Nephron progenitor cell (in vitro differentiated cells): Measurements from ENCODE around the gene CA10.

Experiments used
- DNase-seq: peaks from one replicate; pipeline ENCODE4 v3.0.0; 2021
- H3K27ac Mint-ChIP-seq: 2 replicates; pipeline ENCODE4 v1.8.0; 2021; ENCODE audit warnings: mild to moderate bottlenecking, moderate library complexity, mixed read lengths
- H3K27me3 Mint-ChIP-seq: 2 replicates; pipeline ENCODE4 v1.8.0; 2021; ENCODE audit warnings: mild to moderate bottlenecking, low read depth, mixed read lengths; ENCODE audit not compliant: poor library complexity
- H3K36me3 Mint-ChIP-seq: 2 replicates; pipeline ENCODE4 v1.8.0; 2021; ENCODE audit warnings: low read depth, mixed read lengths
- H3K4me1 Mint-ChIP-seq: 2 replicates; pipeline ENCODE4 v1.8.0; 2021; ENCODE audit warnings: mixed read lengths
- H3K4me3 Mint-ChIP-seq: 2 replicates; pipeline ENCODE4 v1.8.0; 2021; ENCODE audit warnings: mild to moderate bottlenecking, moderate library complexity, mixed read lengths
- H3K9me3 Mint-ChIP-seq: 2 replicates; pipeline ENCODE4 v1.8.0; 2021; ENCODE audit warnings: mild to moderate bottlenecking, moderate library complexity, mixed read lengths
- CTCF ChIP-seq: fragments of 200-600 bp; sonication (generic); IDR thresholded peaks from 2 replicates; pipeline ENCODE4 v1.5.0; 2021; ENCODE audit warnings: antibody characterized with exemption

CA10 gene

GRCh38 chr17:51702963-51703360 is 455.6 kb downstream of the CA10 start:
- Mint-ChIP-seq H3K4me3 (no peak overlapping the region), H3K4me1 (no peaks in the 10 kb centered on the region), H3K27ac (no peak overlapping the region), H3K9me3 (no peaks in the 10 kb centered on the region), H3K27me3 (peaks cover 9% of the 10 kb centered on the region), H3K36me3 (no peaks in the 10 kb centered on the region)
- TF ChIP-seq CTCF, result no peak
- DNase-seq, result no peak

GRCh38 chr17:51701501-51701900 is 457.0 kb downstream of the CA10 start:
- H3K4me3 Mint-ChIP-seq, result no peak overlapping the region
- DNase-seq, result no peak
- H3K27me3 Mint-ChIP-seq, result peaks cover 12% of the 10 kb centered on the region
- TF ChIP-seq CTCF, result no peak
- no peak overlapping the region for H3K27ac Mint-ChIP-seq
- no peaks in the 10 kb centered on the region for H3K36me3 Mint-ChIP-seq
- H3K9me3 Mint-ChIP-seq, result no peaks in the 10 kb centered on the region
- H3K4me1 Mint-ChIP-seq, result no peaks in the 10 kb centered on the region

GRCh38 chr17:51700011-51700760 is 458.3 kb downstream of the CA10 start:
- peaks cover 5% of the 10 kb centered on the region for H3K9me3 Mint-ChIP-seq

GRCh38 chr17:51699303-51699702 is 459.2 kb downstream of the CA10 start:
- DNase-seq, result no peak
- no peak for TF ChIP-seq CTCF
- Mint-ChIP-seq H3K4me1 (no peaks in the 10 kb centered on the region), H3K27ac (no peak overlapping the region), H3K4me3 (no peak overlapping the region), H3K9me3 (peaks cover 14% of the 10 kb centered on the region), H3K27me3 (peaks cover 13% of the 10 kb centered on the region), H3K36me3 (no peaks in the 10 kb centered on the region)

More at GRCh38 chr17:51700011-51700760, 458.3 kb downstream of the CA10 start:
- TF ChIP-seq CTCF, result no peak
- Mint-ChIP-seq H3K4me3 (no peak overlapping the region), H3K27me3 (peaks cover 13% of the 10 kb centered on the region), H3K36me3 (no peaks in the 10 kb centered on the region), H3K4me1 (no peaks in the 10 kb centered on the region), H3K27ac (no peak overlapping the region)
- no peak for DNase-seq

- Mint-ChIP-seq H3K27me3 (peaks cover 17% of the 10 kb centered on the region), H3K27ac (no peak overlapping the region), H3K4me3 (no peak overlapping the region), H3K4me1 (no peaks in the 10 kb centered on the region), H3K9me3 (peaks cover 30% of the 10 kb centered on the region), H3K36me3 (no peaks in the 10 kb centered on the region)
- TF ChIP-seq CTCF, result no peak
- DNase-seq, result peak; percentile 18
Measured at GRCh38 chr17:51692917-51693316, 465.6 kb downstream of the CA10 start.

- H3K4me1 Mint-ChIP-seq, result peaks cover 5% of the 10 kb centered on the region
- peaks cover 25% of the 10 kb centered on the region for H3K27me3 Mint-ChIP-seq
- no peak for DNase-seq
- no peak overlapping the region for H3K27ac Mint-ChIP-seq
- peaks cover 8% of the 10 kb centered on the region for H3K9me3 Mint-ChIP-seq
- TF ChIP-seq CTCF, result no peak
- H3K36me3 Mint-ChIP-seq, result no peaks in the 10 kb centered on the region
- H3K4me3 Mint-ChIP-seq, result no peak overlapping the region
Measured at GRCh38 chr17:51687887-51688286, 470.6 kb downstream of the CA10 start.
